Testis (tissue), 2 donors: ENCODE results near the gene CRYL1.

Experiments used
- POLR2A ChIP-seq: fragments of 450-650 bp; IDR thresholded peaks from one replicate; pipeline ENCODE4 v1.6.1; 2017; ENCODE audit warnings: antibody characterized with exemption, mild to moderate bottlenecking, moderate library complexity
- TF ChIP-seq, protein P1 (sequence below), 3 experiments: fragments of 450-650 bp in 2 of 3; fragments of 200-600 bp in 1 of 3; sonication (generic) in 1 of 3; IDR thresholded peaks; one replicate each; pipeline ENCODE4 v1.5.1; 2016 to 2019; ENCODE audit warnings: antibody characterized with exemption in 3 of 3, mild to moderate bottlenecking in 2 of 3, moderate library complexity in 1 of 3

DNA sequence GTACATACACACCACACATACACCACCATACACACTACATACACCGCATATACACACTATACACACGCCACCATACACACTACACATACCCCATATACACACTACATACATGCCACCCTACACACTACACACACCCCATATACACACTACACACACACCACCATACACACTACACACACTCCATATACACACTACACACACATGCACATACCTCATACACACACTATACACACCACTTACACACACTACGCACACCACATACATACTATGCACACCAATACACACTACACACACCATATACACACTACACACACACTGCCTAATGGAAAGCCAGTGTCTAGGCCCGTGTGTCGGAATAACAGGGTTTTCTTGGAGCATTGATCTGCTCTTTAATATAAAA, 27.5 kb downstream of the CRYL1 start:
- TF ChIP-seq, protein P1, sequence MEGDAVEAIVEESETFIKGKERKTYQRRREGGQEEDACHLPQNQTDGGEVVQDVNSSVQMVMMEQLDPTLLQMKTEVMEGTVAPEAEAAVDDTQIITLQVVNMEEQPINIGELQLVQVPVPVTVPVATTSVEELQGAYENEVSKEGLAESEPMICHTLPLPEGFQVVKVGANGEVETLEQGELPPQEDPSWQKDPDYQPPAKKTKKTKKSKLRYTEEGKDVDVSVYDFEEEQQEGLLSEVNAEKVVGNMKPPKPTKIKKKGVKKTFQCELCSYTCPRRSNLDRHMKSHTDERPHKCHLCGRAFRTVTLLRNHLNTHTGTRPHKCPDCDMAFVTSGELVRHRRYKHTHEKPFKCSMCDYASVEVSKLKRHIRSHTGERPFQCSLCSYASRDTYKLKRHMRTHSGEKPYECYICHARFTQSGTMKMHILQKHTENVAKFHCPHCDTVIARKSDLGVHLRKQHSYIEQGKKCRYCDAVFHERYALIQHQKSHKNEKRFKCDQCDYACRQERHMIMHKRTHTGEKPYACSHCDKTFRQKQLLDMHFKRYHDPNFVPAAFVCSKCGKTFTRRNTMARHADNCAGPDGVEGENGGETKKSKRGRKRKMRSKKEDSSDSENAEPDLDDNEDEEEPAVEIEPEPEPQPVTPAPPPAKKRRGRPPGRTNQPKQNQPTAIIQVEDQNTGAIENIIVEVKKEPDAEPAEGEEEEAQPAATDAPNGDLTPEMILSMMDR (IDR thresholded peaks at IDR 0.05): no peak
- no peak for TF ChIP-seq POLR2A
